Vagina (tissue), 2 donors: Measurements from ENCODE around the gene KRT84. TPM values are rescaled to one million over a fixed set of nuclear protein-coding genes. Genes with fewer than 3 reads are reported as not detected.
A peak's percentile ranks its signal among the peaks of the same experiment; 100 is the strongest.

Source experiments
- DNase-seq, 2 donors: peaks; one replicate each; pipeline ENCODE4 v3.0.0-alpha.2; 2017; ENCODE audit errors: extremely low spot score in 2 of 2
- H3K27ac ChIP-seq: fragments of 200-600 bp; sonication (generic); one replicate; pipeline ENCODE4 v1.5.1; 2019
- H3K27me3 ChIP-seq: fragments of 200-600 bp; sonication (generic); one replicate; pipeline ENCODE4 v1.5.1; 2019
- H3K36me3 ChIP-seq, 2 donors: fragments of 200-600 bp; sonication (generic); one replicate each; pipeline ENCODE4 v1.5.1; 2017 to 2019
- H3K4me1 ChIP-seq: fragments of 200-600 bp; sonication (generic); one replicate; pipeline ENCODE4 v1.5.1; 2019
- H3K4me3 ChIP-seq, 2 donors: fragments of 200-600 bp; sonication (generic); 1 replicate in 1 of 2; 2 replicates in 1 of 2; pipeline ENCODE4 v1.5.1; 2016 to 2019
- H3K9me3 ChIP-seq: fragments of 200-600 bp; sonication (generic); one replicate; pipeline ENCODE4 v1.5.1; 2019
- POLR2A ChIP-seq, 2 donors: fragments of 450-650 bp; IDR thresholded peaks; one replicate each; pipeline ENCODE4 v1.6.1; 2017; ENCODE audit warnings: antibody characterized with exemption in 2 of 2, mild to moderate bottlenecking in 2 of 2, moderate library complexity in 2 of 2
- POLR2AphosphoS5 ChIP-seq, 2 donors: sonication (generic); formaldehyde crosslinking; IDR thresholded peaks; one replicate each; pipeline ENCODE4 v1.9.0; 2017; ENCODE audit warnings: antibody characterized with exemption in 2 of 2, mild to moderate bottlenecking in 2 of 2, low read depth in 1 of 2; ENCODE audit not compliant: insufficient read depth in 1 of 2
- intact Hi-C: fragments of 100-400 bp; cut with DNase I; formaldehyde crosslinking; loops from one replicate; pipeline ENCODE4 v1.15.1; 2023
- total RNA-seq: library from RNA; depleted of rRNA; stranded (reverse); fragments of >200 nt; gene quantifications from one replicate; pipeline ENCODE4 v1.2.3, GENCODE V29; 2016
- TF ChIP-seq, protein P1 (sequence below), 3 experiments: fragments of 450-650 bp in 2 of 3; fragments of 200-600 bp in 1 of 3; sonication (generic) in 1 of 3; IDR thresholded peaks; one replicate each; pipeline ENCODE4 v1.5.1; 2017 to 2019; ENCODE audit warnings: antibody characterized with exemption in 3 of 3, mild to moderate bottlenecking in 2 of 3, moderate library complexity in 2 of 3

Gene KRT84
- total RNA-seq, 1 donor from 2014 or later, result not detected

DNA sequence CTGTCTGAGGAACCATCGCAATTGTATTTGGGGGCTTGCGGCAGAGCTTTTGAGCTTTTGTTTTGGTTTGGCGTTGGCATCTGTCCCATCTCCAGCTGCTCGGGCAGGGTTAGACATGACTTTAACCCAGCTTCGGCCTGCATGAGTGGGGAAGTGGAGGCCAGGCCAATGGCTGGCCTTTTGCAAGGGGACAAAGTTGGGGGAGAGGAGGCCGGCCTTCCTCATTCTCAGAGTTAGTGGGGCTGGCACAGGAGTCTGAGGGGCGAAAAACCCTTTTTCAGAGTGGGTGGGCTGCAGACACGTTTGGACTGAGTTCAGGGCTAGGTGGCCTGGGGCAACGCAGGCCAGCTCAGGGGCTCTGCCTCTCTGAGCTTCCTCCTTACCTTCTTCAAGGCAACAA lies 15.5 kb upstream of the KRT84 start:
- no peaks in the 10 kb centered on the region for H3K27me3 ChIP-seq
- intact Hi-C loops, result loop anchor here (5.0 kb wide), 1 partner anchor 671 kb away; no protein-coding TSS in a partner anchor
- no peak for DNase-seq
- H3K4me1 ChIP-seq, result peaks cover 8% of the 10 kb centered on the region
- H3K27ac ChIP-seq, result no peak overlapping the region
- no peak overlapping the region for H3K4me3 ChIP-seq
- no peak for TF ChIP-seq POLR2A (IDR thresholded peaks at IDR 0.05)
- no peak for TF ChIP-seq POLR2AphosphoS5 (IDR thresholded peaks at IDR 0.05; ENCODE audit: insufficient read depth in 1 of 2, low read depth in 1 of 2)
- TF ChIP-seq, protein P1, sequence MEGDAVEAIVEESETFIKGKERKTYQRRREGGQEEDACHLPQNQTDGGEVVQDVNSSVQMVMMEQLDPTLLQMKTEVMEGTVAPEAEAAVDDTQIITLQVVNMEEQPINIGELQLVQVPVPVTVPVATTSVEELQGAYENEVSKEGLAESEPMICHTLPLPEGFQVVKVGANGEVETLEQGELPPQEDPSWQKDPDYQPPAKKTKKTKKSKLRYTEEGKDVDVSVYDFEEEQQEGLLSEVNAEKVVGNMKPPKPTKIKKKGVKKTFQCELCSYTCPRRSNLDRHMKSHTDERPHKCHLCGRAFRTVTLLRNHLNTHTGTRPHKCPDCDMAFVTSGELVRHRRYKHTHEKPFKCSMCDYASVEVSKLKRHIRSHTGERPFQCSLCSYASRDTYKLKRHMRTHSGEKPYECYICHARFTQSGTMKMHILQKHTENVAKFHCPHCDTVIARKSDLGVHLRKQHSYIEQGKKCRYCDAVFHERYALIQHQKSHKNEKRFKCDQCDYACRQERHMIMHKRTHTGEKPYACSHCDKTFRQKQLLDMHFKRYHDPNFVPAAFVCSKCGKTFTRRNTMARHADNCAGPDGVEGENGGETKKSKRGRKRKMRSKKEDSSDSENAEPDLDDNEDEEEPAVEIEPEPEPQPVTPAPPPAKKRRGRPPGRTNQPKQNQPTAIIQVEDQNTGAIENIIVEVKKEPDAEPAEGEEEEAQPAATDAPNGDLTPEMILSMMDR (IDR thresholded peaks at IDR 0.05), result no peak
- H3K36me3 ChIP-seq, result no peaks in the 10 kb centered on the region
- no peaks in the 10 kb centered on the region for H3K9me3 ChIP-seq

DNA sequence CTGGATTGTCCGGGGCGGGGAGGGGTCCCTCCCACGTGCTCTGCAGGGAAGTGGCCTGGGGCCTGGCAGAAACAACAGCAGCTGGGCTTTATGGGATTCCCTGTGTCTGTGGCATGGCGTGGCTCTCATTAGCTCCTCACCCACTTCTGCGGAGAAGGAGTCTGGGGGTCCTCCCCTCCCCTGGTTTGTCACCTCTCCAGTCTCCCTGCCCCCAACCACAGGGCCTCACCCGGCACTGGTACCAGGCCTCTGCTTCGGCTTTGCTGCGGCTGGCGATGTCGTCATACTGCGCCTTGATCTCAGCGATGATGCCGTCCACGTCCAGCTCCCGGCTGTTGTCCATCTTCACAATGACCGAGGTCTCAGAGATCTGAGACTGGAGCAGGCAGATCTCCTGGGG lies 14.3 kb upstream of the KRT84 start:
- no peaks in the 10 kb centered on the region for H3K27me3 ChIP-seq
- TF ChIP-seq POLR2AphosphoS5 (IDR thresholded peaks at IDR 0.05; ENCODE audit: insufficient read depth in 1 of 2, low read depth in 1 of 2) (no peak), POLR2A (IDR thresholded peaks at IDR 0.05) (no peak)
- TF ChIP-seq, protein P1 (IDR thresholded peaks at IDR 0.05), result no peak
- no peaks in the 10 kb centered on the region for H3K9me3 ChIP-seq
- H3K27ac ChIP-seq, result no peak overlapping the region
- peaks cover 11% of the 10 kb centered on the region for H3K4me1 ChIP-seq
- intact Hi-C loops, result loop anchor here (5.0 kb wide), 1 partner anchor 673 kb away; no protein-coding TSS in a partner anchor
- DNase-seq, result no peak
- no peak overlapping the region for H3K4me3 ChIP-seq
- no peaks in the 10 kb centered on the region for H3K36me3 ChIP-seq

DNA sequence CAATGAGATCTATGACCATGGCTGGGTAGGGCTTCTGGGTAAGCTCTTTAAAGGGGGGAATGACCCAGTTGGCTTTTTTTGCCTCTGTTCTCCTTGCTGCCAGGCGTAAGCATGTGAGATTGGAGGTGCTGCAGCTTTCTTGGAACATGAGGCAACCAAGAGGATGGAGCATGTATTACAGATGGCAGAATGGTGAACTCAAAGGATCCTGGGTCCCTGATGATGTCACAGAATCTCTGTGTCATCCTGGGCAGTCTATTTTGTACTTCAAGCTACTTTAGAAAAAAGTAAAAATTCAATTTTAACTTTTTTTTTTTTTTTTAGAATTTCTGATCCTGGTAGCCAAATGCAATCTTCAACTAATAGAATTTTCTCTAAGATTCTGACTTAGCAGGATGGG lies 12.7 kb upstream of the KRT84 start:
- no peak for DNase-seq
- TF ChIP-seq POLR2AphosphoS5 (IDR thresholded peaks at IDR 0.05; ENCODE audit: insufficient read depth in 1 of 2, low read depth in 1 of 2) (no peak), POLR2A (IDR thresholded peaks at IDR 0.05) (no peak)
- TF ChIP-seq, protein P1 (IDR thresholded peaks at IDR 0.05), result no peak
- Histone ChIP-seq H3K27me3 (no peaks in the 10 kb centered on the region), H3K9me3 (no peaks in the 10 kb centered on the region), H3K4me1 (peaks cover 11% of the 10 kb centered on the region), H3K36me3 (no peaks in the 10 kb centered on the region), H3K27ac (no peak overlapping the region), H3K4me3 (no peak overlapping the region)
- intact Hi-C loops, result no loop called here

DNA sequence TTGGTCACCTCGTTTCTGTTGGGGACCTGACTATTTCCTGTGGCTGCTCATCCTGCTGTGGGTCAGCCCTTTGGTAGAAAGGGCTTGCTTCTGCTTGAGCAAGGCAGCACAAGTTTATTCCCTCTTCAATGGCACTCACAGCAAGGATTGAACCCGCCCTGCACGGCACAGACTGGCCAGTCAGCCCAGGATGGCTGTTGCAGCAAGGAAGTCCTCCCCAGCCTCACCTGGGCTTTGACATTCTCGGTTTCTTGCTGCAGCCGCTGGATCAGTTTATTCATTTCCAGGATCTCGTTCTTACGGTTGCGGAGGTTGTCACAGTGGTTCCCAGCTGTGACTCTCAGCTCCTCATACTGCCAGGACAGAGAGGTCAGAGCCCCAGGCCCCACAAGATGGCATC lies 11.2 kb upstream of the KRT84 start:
- no peak for DNase-seq

DNA sequence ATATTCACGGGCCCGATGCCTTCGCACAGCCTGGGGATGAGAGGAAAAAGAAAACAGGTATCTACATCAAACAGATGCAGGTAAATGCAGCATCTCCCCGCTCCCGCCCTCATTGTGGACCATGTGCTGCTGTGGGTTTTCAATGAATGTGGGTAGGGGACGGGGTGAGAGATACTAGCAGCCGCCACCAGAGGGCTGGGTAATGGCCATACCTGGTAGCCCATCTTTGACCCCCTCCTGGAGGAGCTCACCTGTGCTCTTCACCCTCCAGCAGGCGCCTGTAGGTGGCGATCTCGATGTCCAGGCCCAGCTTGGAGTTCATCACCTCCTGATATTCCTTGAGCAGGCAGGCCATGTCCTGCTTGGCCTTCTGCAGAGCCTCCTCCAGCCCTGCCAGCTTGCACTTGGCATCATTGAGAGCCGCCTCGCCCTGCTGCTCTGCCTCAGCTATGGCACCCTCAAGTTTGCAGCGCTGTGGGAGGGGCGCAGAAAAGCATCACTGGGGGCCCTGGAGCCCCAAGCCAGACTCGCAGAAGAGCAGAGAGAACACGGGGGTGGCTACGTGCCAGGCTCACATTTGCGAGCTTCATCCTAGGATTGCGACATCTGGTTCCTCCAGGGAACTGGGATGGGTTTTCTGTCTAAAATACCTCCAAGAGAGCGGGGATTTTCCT lies 10.4 kb upstream of the KRT84 start:
- no peak for TF ChIP-seq POLR2A (IDR thresholded peaks at IDR 0.05)
- TF ChIP-seq, protein P1 (IDR thresholded peaks at IDR 0.05), result peak in 1 of 3 experiments; percentile 22
- peak in 1 of 2 donors; percentile 35 for TF ChIP-seq POLR2AphosphoS5 (IDR thresholded peaks at IDR 0.05; ENCODE audit: insufficient read depth in 1 of 2, low read depth in 1 of 2)
- H3K27ac ChIP-seq, result no peak overlapping the region
- intact Hi-C loops, result no loop called here
- no peaks in the 10 kb centered on the region for H3K36me3 ChIP-seq
- no peaks in the 10 kb centered on the region for H3K9me3 ChIP-seq
- H3K4me1 ChIP-seq, result peaks cover 26% of the 10 kb centered on the region
- H3K4me3 ChIP-seq, result no peak overlapping the region
- H3K27me3 ChIP-seq, result no peaks in the 10 kb centered on the region
- no peak for DNase-seq

More for the DNA sequence above, 11.2 kb upstream of the KRT84 start:
- no peaks in the 10 kb centered on the region for H3K27me3 ChIP-seq
- TF ChIP-seq, protein P1 (IDR thresholded peaks at IDR 0.05), result no peak
- TF ChIP-seq POLR2A (IDR thresholded peaks at IDR 0.05), result no peak
- no peaks in the 10 kb centered on the region for H3K9me3 ChIP-seq
- no peaks in the 10 kb centered on the region for H3K36me3 ChIP-seq
- peaks cover 18% of the 10 kb centered on the region for H3K4me1 ChIP-seq
- no peak overlapping the region for H3K4me3 ChIP-seq
- H3K27ac ChIP-seq, result no peak overlapping the region
- intact Hi-C loops, result no loop called here
